Measurements from ENCODE around the gene GALNT14.

GALNT14 gene

GRCh38 chr2:30877833-30878232 is 260.4 kb downstream of the GALNT14 start:
- DNase-seq, result no peak

DNA sequence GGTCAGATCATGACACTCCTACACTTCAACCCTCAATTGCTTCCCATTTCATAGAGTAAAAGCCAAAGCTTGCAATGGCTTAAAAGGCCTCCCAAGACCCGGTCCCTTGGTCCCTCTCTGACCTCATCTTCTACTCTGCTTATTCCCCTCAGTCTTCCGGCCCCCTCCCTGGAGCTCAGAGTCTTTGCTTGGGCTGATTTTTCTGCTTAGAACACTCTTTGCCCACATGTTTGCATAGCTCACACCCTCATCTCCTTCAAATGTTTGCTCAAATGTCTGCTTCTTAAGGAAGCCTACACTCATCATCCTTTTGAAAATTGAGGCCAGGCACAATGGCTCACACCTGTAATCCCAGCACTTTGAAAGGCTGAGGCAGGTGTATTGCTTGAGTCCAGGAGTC is 265.4 kb downstream of the GALNT14 start:
- no peak for DNase-seq

- peak; percentile 42 for DNase-seq
Observed at GRCh38 chr2:30871980-30872789, 266.1 kb downstream of the GALNT14 start.

- no peak for DNase-seq
Observed at GRCh38 chr2:30871440-30871839, 266.8 kb downstream of the GALNT14 start.

- no peak for DNase-seq
Observed at GRCh38 chr2:30869988-30870387, 268.3 kb downstream of the GALNT14 start.

DNA sequence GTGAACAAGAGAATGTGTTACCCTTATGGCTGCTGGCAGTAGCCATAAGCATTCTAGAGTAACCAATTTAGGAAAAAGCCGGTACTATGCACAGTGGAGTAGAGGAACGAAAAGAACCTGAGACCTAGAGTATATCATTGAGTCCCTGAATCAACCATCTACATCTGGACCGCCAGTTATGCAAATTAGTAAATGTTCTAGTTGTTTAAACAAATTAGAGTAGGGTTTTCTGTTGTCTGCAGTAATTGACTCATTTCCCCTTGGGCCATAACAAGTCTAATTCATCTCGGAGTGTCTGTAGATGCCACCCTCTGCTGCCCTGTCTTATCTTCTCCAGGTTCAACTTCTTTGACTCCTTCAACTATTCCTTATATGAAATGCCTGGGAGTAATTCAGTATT is 270.9 kb downstream of the GALNT14 start:
- DNase-seq, result no peak

- no peak for DNase-seq
Observed at GRCh38 chr2:30866974-30867373, 271.3 kb downstream of the GALNT14 start.

GRCh38 chr2:30865892-30866681 is 272.2 kb downstream of the GALNT14 start:
- no peak for DNase-seq

DNA sequence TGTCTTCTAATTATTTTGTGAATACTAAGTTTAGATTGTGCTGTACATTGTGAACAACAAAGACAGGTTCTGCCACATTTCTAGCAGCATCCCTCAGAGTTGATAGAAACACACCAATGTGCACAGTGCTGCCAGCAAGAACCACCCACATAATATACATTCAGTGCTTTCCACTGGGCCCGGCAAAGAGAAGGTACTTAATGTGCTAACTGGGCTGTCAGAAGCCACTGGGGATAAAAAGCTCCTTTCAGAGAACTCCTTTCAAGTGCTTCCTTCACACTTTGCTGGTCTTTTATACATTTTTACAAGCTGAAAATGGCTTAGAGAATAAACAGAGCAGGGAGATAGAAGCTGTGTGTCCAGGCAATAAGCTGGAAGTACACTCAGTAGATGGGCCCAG is 273.0 kb downstream of the GALNT14 start:
- DNase-seq, result no peak

- DNase-seq, result peak; percentile 72
Observed at GRCh38 chr2:30862054-30862651, 276.1 kb downstream of the GALNT14 start.

DNA sequence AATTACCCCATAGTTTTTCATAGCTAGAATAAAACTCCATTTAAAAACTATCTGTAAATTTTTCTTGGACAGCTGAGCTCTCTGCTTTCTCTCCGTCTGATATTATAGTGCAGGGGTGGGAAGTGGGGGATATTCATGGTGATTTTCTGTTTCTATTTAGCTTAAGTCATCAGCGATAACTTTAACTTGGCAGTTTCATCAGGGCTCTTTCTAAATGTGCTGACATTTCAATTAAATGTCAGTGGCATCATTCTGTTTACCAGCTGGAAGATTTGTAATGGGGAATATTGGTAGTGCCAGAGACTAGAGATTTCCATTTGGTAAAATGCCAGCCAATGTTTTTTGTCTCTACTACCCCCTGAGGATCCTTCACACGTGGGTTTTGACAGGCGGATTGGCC is 277.5 kb downstream of the GALNT14 start:
- no peak for DNase-seq

Data from NCI-H146 (cell line).